K562 (cell line): ENCODE data around the gene CAVIN1. TPM values are rescaled to one million over a fixed set of nuclear protein-coding genes. Genes with fewer than 3 reads are reported as not detected.

ENCODE experiments used
- ATAC-seq: fragments of 200-7000 bp; cut with Tn5 transposase; 3 replicates; pipeline ENCODE4 v1.9.1; 2020; ENCODE audit warnings: moderate library complexity
- BruUV-seq: library from RNA; stranded (reverse); fragments of 400-500 nt; replicated peaks from 2 replicates; lab custom pipeline; 2021; lab: Mats Ljungman, UMichigan
- CTCF ChIA-PET: fragments of 300-600 bp; formaldehyde crosslinking; extraction: SDS; loops from one replicate; lab custom pipeline; 2021; ENCODE audit warnings: low intra/inter-chr PET ratio; lab: Yijun Ruan, JAX
- POLR2A ChIA-PET: fragments of 300-600, 350-650 bp; sonication (Branson Sonifier 250); formaldehyde crosslinking; extraction: SDS; loops from one replicate; lab custom pipeline; 2021; ENCODE audit warnings: antibody characterized with exemption, inconsistent platforms; lab: Yijun Ruan, JAX
- DNase-seq, 4 experiments: peaks; one replicate each; pipeline versions ENCODE4 v3.0.0 to v3.0.0-alpha.2; 2011 to 2018; ENCODE audit warnings: low spot score in 3 of 4, mixed read lengths in 3 of 4; ENCODE audit errors: extremely low read depth in 1 of 4
- FAIRE-seq: peaks from 2 replicates; lab custom pipeline; 2011; peaks lifted over from hg19 to GRCh38; lab: Jason Lieb, UNC
- H2AFZ ChIP-seq: 2 replicates; pipeline ENCODE4 v1.6.0; 2011; ENCODE audit warnings: low read depth, low read length, control low read depth, inconsistent platforms
- H3K27ac ChIP-seq: fragments of 200-600 bp; 3 replicates; pipeline ENCODE4 v1.8.0; 2011; ENCODE audit warnings: low read depth, mild to moderate bottlenecking, control low read depth, inconsistent platforms, low read length, moderate library complexity, mixed read lengths; ENCODE audit errors: extremely low read depth
- H3K27me3 ChIP-seq, 2 experiments: fragments of 300-600 bp in 1 of 2; 2 replicates in 1 of 2; 3 replicates in 1 of 2; pipeline versions ENCODE4 v1.6.0 to v1.8.0; 2011; ENCODE audit warnings: inconsistent platforms in 2 of 2, low read length in 2 of 2, mild to moderate bottlenecking in 1 of 2, mixed read lengths in 1 of 2, moderate library complexity in 1 of 2; ENCODE audit not compliant: control insufficient read depth in 2 of 2, insufficient read depth in 2 of 2
- H3K36me3 ChIP-seq: fragments of 300-600 bp; 3 replicates; pipeline ENCODE4 v1.8.0; 2011; ENCODE audit warnings: mild to moderate bottlenecking, low read length, inconsistent platforms; ENCODE audit not compliant: control insufficient read depth, insufficient read depth
- H3K4me1 ChIP-seq, 2 experiments: fragments of 200-600 bp in 1 of 2; replicated peaks in 1 of 2; 2 replicates in 1 of 2; 3 replicates in 1 of 2; pipeline versions ENCODE4 v1.5.1 to v1.8.0; 2011; ENCODE audit warnings: inconsistent platforms in 2 of 2, low read length in 2 of 2, mild to moderate bottlenecking in 1 of 2, mixed read lengths in 1 of 2, moderate library complexity in 1 of 2; ENCODE audit not compliant: control insufficient read depth in 2 of 2, insufficient read depth in 2 of 2
- H3K4me2 ChIP-seq: 2 replicates; pipeline ENCODE4 v1.6.1; 2011; ENCODE audit warnings: low read length, control low read depth, inconsistent platforms, mixed read lengths; ENCODE audit not compliant: insufficient read depth
- H3K4me3 ChIP-seq: fragments of 200-600 bp; sonication (generic), shearing (Covaris generic); 2 replicates; pipeline ENCODE4 v1.5.1; 2016; ENCODE audit warnings: control low read depth, inconsistent platforms
- H3K79me2 ChIP-seq: fragments of 200-600 bp; 3 replicates; pipeline ENCODE4 v1.8.0; 2011; ENCODE audit warnings: low read length, inconsistent platforms; ENCODE audit not compliant: control insufficient read depth, insufficient read depth
- H3K9ac ChIP-seq, 2 experiments: 2 replicates each; pipeline versions ENCODE4 v1.6.0 to v1.6.1; 2011; ENCODE audit warnings: low read depth in 2 of 2, low read length in 2 of 2, control low read depth in 1 of 2, inconsistent platforms in 1 of 2, mild to moderate bottlenecking in 1 of 2, mixed read lengths in 1 of 2; ENCODE audit not compliant: insufficient read depth in 1 of 2
- H3K9me1 ChIP-seq: one replicate; pipeline ENCODE4 v1.6.0; 2011; ENCODE audit warnings: inconsistent platforms, mild to moderate bottlenecking, low read length, moderate library complexity; ENCODE audit not compliant: control insufficient read depth, insufficient read depth
- H3K9me3 ChIP-seq: replicated peaks from 2 replicates; pipeline ENCODE4 v1.5.1; 2011; ENCODE audit warnings: low read depth, low read length, inconsistent platforms; ENCODE audit not compliant: control insufficient read depth, insufficient read depth
- H4K20me1 ChIP-seq: replicated peaks from 2 replicates; pipeline ENCODE4 v1.6.1; 2011; ENCODE audit warnings: low read length, inconsistent platforms, mixed read lengths; ENCODE audit not compliant: control insufficient read depth, insufficient read depth
- ARID2 ChIP-seq: fragments of 450-650 bp; IDR thresholded peaks from 2 replicates; pipeline ENCODE4 v1.6.1; 2017; ENCODE audit warnings: antibody characterized with exemption, mild to moderate bottlenecking
- SPI1 ChIP-seq: IDR thresholded peaks from 2 replicates; pipeline ENCODE4 v1.6.1; 2011; ENCODE audit warnings: low read depth, low read length, control low read depth, borderline replicate concordance
- ZNF584 ChIP-seq: fragments of 200-800 bp; sonication (Bioruptor generic); IDR thresholded peaks from 2 replicates; pipeline ENCODE4 v1.6.1; 2016; ENCODE audit warnings: low read depth, mild to moderate bottlenecking, missing genetic modification characterization, missing compliant biosample characterization
- ZNF696 ChIP-seq: fragments of 250-450 bp; sonication (Bioruptor Pico); conservative IDR thresholded peaks from 2 replicates; pipeline ENCODE4 v1.4.0; 2020; ENCODE audit warnings: mild to moderate bottlenecking, moderate library complexity
- WGBS: fragments of 100-300 bp; shearing (Covaris generic); methylation state at CpG from one replicate; pipeline ENCODE4 v1.1.6; 2016; ENCODE audit warnings: low coverage, mixed read lengths; ENCODE audit not compliant: insufficient coverage; ENCODE audit errors: missing lambda C conversion rate; 5-methylcytosine and 5-hydroxymethylcytosine counted together
- in situ Hi-C: fragments of 300-500 bp; cut with MboI; formaldehyde crosslinking; loops from 4 replicates; pipeline ENCODE4 v1.15.0; 2018; ENCODE audit warnings: inconsistent platforms, mixed read lengths
- intact Hi-C: fragments of 100-400 bp; cut with micrococcal nuclease; formaldehyde crosslinking; loops from 2 replicates; pipeline ENCODE4 v1.14.2; 2022
- polyA plus RNA-seq, 8 experiments: library from polyadenylated mRNA; depleted of rRNA in 4 of 8; stranded (reverse) in 5 of 8; unstranded in 3 of 8; fragments of >200 nt; fragmentation: Nextera tagmentation in 2 of 8; fragmentation: Illumina TruSeq in 1 of 8; extraction: Ambion mirVana in 2 of 8; extraction: Trizol in 1 of 8; gene quantifications; 2 replicates each; pipeline versions ENCODE4 v1.2.1 to v1.2.3, GENCODE V29; 2011 to 2014; ENCODE audit warnings: inconsistent platforms in 1 of 8, missing spikeins in 1 of 8
- total RNA-seq, 7 experiments: library from RNA; depleted of rRNA in 6 of 7; stranded (reverse); fragments of >200 nt in 6 of 7; fragmentation: Illumina TruSeq in 2 of 7; extraction: Trizol in 2 of 7; gene quantifications; 2 replicates each; pipeline versions ENCODE4 v1.2.1 to v1.2.3, GENCODE V29; 2011 to 2021; ENCODE audit warnings: low replicate concordance in 1 of 7

Gene CAVIN1
- total and polyA plus RNA-seq, 9 of the 15 experiments (the other 6 are each of a cell fraction or from before 2014, with no cell fraction given): 6.8 to 162 (median 74.5) TPM

DNA sequence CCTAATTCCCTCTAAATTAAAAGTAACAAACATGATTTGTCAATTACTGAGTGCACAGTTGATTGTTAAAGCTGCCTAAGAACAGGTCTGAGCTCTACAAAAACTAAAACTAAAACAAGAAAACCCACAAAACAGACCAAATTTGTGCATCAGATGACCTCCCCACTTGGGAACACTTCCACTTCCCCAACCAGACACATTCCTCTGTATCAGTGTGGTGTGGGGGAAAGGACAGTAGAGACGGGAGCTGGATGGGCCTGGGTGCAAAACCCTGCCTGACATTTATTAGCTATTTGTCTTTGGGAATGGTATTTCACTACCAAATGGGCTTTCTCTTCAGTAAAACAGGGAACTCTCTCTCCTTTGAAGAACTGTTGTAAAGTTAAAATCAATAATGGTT, 64.6 kb downstream of the CAVIN1 start:
- no peak overlapping the region for H3K4me2 ChIP-seq
- TF ChIP-seq SPI1 (0 out of 2 replicates have a peak, but pooled peaks have one; percentile 9), ARID2 (no peak), ZNF696 (CRISPR knock-in tag) (no peak), ZNF584 (CRISPR knock-in tag) (no peak)
- ATAC-seq (no peak), DNase-seq (no peak), FAIRE-seq (no peak)
- CTCF ChIA-PET: no interaction called here
- no peaks in the 10 kb centered on the region for H3K27me3 ChIP-seq
- no peak overlapping the region for H3K4me3 ChIP-seq
- H3K79me2 ChIP-seq: peaks cover 69% of the 10 kb centered on the region
- in situ Hi-C loops (no loop called here), intact Hi-C loops (no loop called here)
- H3K9ac ChIP-seq: no peak overlapping the region
- peaks cover 18% of the 10 kb centered on the region; the same call in 1 of the 2 replicates for H4K20me1 ChIP-seq
- H3K36me3 ChIP-seq: peaks cover 4% of the 10 kb centered on the region; the same call in 2 of the 3 replicates
- no peaks in the 10 kb centered on the region for H3K9me3 ChIP-seq
- H3K9me1 ChIP-seq: peaks cover 5% of the 10 kb centered on the region
- no TSS peak for BruUV-seq
- WGBS: 73% methylated on average over 1 of the region's 1 CpG
- no peak overlapping the region for H2AFZ ChIP-seq
- no peak overlapping the region for H3K27ac ChIP-seq
- peaks cover 3 to 6% of the 10 kb centered on the region in 2 experiments; a peak in 2 of 5 replicates for H3K4me1 ChIP-seq
- POLR2A ChIA-PET: interaction anchor here (1.1 to 2.1 kb wide), 4 partner anchors 11 to 30 kb away, joined by 3 to 7 read pairs (median 5); no protein-coding TSS in a partner anchor
